HepG2 (cell line): Measurements from ENCODE around the gene RAB5B. TPM values are rescaled to one million over a fixed set of nuclear protein-coding genes. Genes with fewer than 3 reads are reported as not detected.

ENCODE experiments used
- ATAC-seq: fragments of 200-7000 bp; cut with Tn5 transposase; 3 replicates; pipeline ENCODE4 v1.9.1; 2020; ENCODE audit warnings: mild to moderate bottlenecking, moderate library complexity
- BruUV-seq: library from RNA; stranded (reverse); fragments of 400-500 nt; replicated peaks from 2 replicates; lab custom pipeline; 2021; lab: Mats Ljungman, UMichigan
- CTCF ChIA-PET: fragments of 300-600 bp; formaldehyde crosslinking; extraction: SDS; loops from one replicate; lab custom pipeline; 2021; ENCODE audit warnings: low total read pairs, inconsistent platforms, low intra/inter-chr PET ratio; lab: Yijun Ruan, JAX
- POLR2A ChIA-PET: fragments of 350-600 bp; sonication (Branson Sonifier 250); formaldehyde crosslinking; loops from one replicate; lab custom pipeline; 2020; ENCODE audit warnings: antibody characterized with exemption, inconsistent platforms; lab: Yijun Ruan, JAX
- DNase-seq: peaks from one replicate; pipeline ENCODE4 v3.0.0-alpha.2; 2015; ENCODE audit warnings: low spot score
- FAIRE-seq: peaks from 3 replicates; lab custom pipeline; 2011; peaks lifted over from hg19 to GRCh38; lab: Jason Lieb, UNC
- H2AFZ ChIP-seq: one replicate; pipeline ENCODE4 v1.6.1; 2011; ENCODE audit warnings: low read length, inconsistent platforms
- H3K27ac ChIP-seq: fragments of 300-600 bp; 3 replicates; pipeline ENCODE4 v1.8.0; 2011; ENCODE audit warnings: mixed run types, mild to moderate bottlenecking, mixed read lengths, low read length, inconsistent platforms; ENCODE audit not compliant: insufficient read depth; ENCODE audit errors: extremely low read length
- H3K27me3 ChIP-seq, 2 experiments: fragments of 200-600 bp in 1 of 2; 2 replicates in 1 of 2; 3 replicates in 1 of 2; pipeline versions ENCODE4 v1.6.0 to v1.8.0; 2011; ENCODE audit warnings: low read length in 2 of 2, mild to moderate bottlenecking in 2 of 2, moderate library complexity in 2 of 2, inconsistent platforms in 1 of 2; ENCODE audit not compliant: insufficient read depth in 2 of 2, control insufficient read depth in 1 of 2
- H3K36me3 ChIP-seq, 2 experiments: fragments of 200-600 bp in 1 of 2; replicated peaks in 1 of 2; 2 replicates in 1 of 2; 3 replicates in 1 of 2; pipeline versions ENCODE4 v1.5.1 to v1.8.0; 2011; ENCODE audit warnings: low read length in 2 of 2, inconsistent platforms in 1 of 2; ENCODE audit not compliant: insufficient read depth in 2 of 2, control insufficient read depth in 1 of 2
- H3K4me1 ChIP-seq: 2 replicates; pipeline ENCODE4 v1.5.1; 2012; ENCODE audit warnings: low read length, inconsistent platforms; ENCODE audit not compliant: insufficient read depth
- H3K4me2 ChIP-seq: 2 replicates; pipeline ENCODE4 v1.6.0; 2011; ENCODE audit warnings: low read depth, low read length, inconsistent platforms
- H3K4me3 ChIP-seq, 3 experiments: fragments of 200-600 bp in 1 of 3; sonication (generic), shearing (Covaris generic) in 1 of 3; replicated peaks in 1 of 3; 2 replicates each; pipeline ENCODE4 v1.5.1; 2011 to 2016; ENCODE audit warnings: low read length in 3 of 3, inconsistent platforms in 2 of 3, low read depth in 2 of 3, mild to moderate bottlenecking in 2 of 3, control low read depth in 1 of 3, mixed read lengths in 1 of 3; ENCODE audit not compliant: insufficient read depth in 1 of 3
- H3K79me2 ChIP-seq: one replicate; pipeline ENCODE4 v1.6.1; 2011; ENCODE audit warnings: low read length, inconsistent platforms; ENCODE audit not compliant: insufficient read depth
- H3K9ac ChIP-seq: 2 replicates; pipeline ENCODE4 v1.6.0; 2011; ENCODE audit warnings: mild to moderate bottlenecking, low read depth, low read length, inconsistent platforms; ENCODE audit not compliant: insufficient read depth
- H3K9me3 ChIP-seq: 2 replicates; pipeline ENCODE4 v1.5.1; 2012; ENCODE audit warnings: mild to moderate bottlenecking, low read length
- H4K20me1 ChIP-seq: 2 replicates; pipeline ENCODE4 v1.6.0; 2011; ENCODE audit warnings: inconsistent platforms, mild to moderate bottlenecking, low read length, moderate library complexity; ENCODE audit not compliant: insufficient read depth
- ATF7-NPFF ChIP-seq: sonication (generic); formaldehyde crosslinking; IDR thresholded peaks from 2 replicates; pipeline ENCODE4 v1.8.1; 2023; ENCODE audit warnings: mild to moderate bottlenecking, low read depth, missing genetic modification reagents, moderate library complexity
- FOSL2 ChIP-seq: sonication (generic); formaldehyde crosslinking; IDR thresholded peaks from 2 replicates; pipeline ENCODE4 v1.4.0; 2020; ENCODE audit warnings: missing genetic modification reagents
- HDAC1 ChIP-seq: sonication (generic); formaldehyde crosslinking; IDR thresholded peaks from 2 replicates; pipeline ENCODE4 v1.5.1; 2020; ENCODE audit warnings: mild to moderate bottlenecking, missing genetic modification reagents
- KLF16 ChIP-seq, 2 experiments: sonication (generic) in 1 of 2; formaldehyde crosslinking in 1 of 2; IDR thresholded peaks; 2 replicates each; pipeline versions ENCODE4 v1.6.1 to v1.8.0; 2016 to 2023; ENCODE audit warnings: missing genetic modification reagents in 2 of 2, missing compliant biosample characterization in 1 of 2
- LCORL ChIP-seq, 2 experiments: fragments of 450-650 bp in 1 of 2; sonication (generic) in 1 of 2; formaldehyde crosslinking in 1 of 2; IDR thresholded peaks; 2 replicates each; pipeline versions ENCODE4 v1.5.0 to v1.6.1; 2017 to 2020; ENCODE audit warnings: antibody characterized with exemption in 1 of 2, missing genetic modification reagents in 1 of 2
- TEAD2 ChIP-seq: sonication (generic); formaldehyde crosslinking; IDR thresholded peaks from 2 replicates; pipeline ENCODE4 v1.9.0; 2021; ENCODE audit warnings: missing genetic modification reagents
- ZBTB39 ChIP-seq: sonication (generic); formaldehyde crosslinking; IDR thresholded peaks from 2 replicates; pipeline ENCODE4 v1.5.0; 2020; ENCODE audit warnings: missing genetic modification reagents
- ZGPAT ChIP-seq: IDR thresholded peaks from 2 replicates; pipeline ENCODE4 v1.6.1; 2016; ENCODE audit warnings: mild to moderate bottlenecking
- ZNF20 ChIP-seq: sonication (generic); formaldehyde crosslinking; IDR thresholded peaks from 2 replicates; pipeline ENCODE4 v1.4.0; 2020; ENCODE audit warnings: mild to moderate bottlenecking, moderate library complexity, missing genetic modification reagents
- ZNF598 ChIP-seq: sonication (generic); formaldehyde crosslinking; IDR thresholded peaks from 2 replicates; pipeline ENCODE4 v1.5.1; 2020; ENCODE audit warnings: mild to moderate bottlenecking, missing genetic modification reagents, borderline replicate concordance
- ZNF761 ChIP-seq: sonication (generic); formaldehyde crosslinking; conservative IDR thresholded peaks from 2 replicates; pipeline ENCODE4 v1.4.0; 2020; ENCODE audit warnings: mild to moderate bottlenecking, missing genetic modification reagents
- ZNF782 ChIP-seq: sonication (generic); formaldehyde crosslinking; IDR thresholded peaks from 2 replicates; pipeline ENCODE4 v1.4.0; 2020; ENCODE audit warnings: missing genetic modification reagents, mild to moderate bottlenecking, borderline replicate concordance
- ZNF784 ChIP-seq: sonication (generic); formaldehyde crosslinking; IDR thresholded peaks from 2 replicates; pipeline ENCODE4 v1.5.1; 2020; ENCODE audit warnings: missing genetic modification reagents, mild to moderate bottlenecking, borderline replicate concordance
- WGBS: methylation state at CpG from one replicate; pipeline ENCODE4 v1.1.6; 2017; ENCODE audit warnings: low lambda C conversion rate; 5-methylcytosine and 5-hydroxymethylcytosine counted together
- in situ Hi-C: cut with HindIII; loops from 2 replicates; pipeline ENCODE4 v1.10.0; 2017; ENCODE audit warnings: low pct_unique_long_range_greater_than_20kb; ENCODE audit not compliant: extremely low pct_ligation_motif_present
- intact Hi-C: fragments of 100-400 bp; cut with micrococcal nuclease; formaldehyde crosslinking; loops from one replicate; pipeline ENCODE4 v1.10.0; 2022; ENCODE audit not compliant: unreplicated experiment
- polyA plus RNA-seq, 8 experiments: library from polyadenylated mRNA; depleted of rRNA in 3 of 8; stranded (reverse) in 7 of 8; unstranded in 1 of 8; fragments of >200 nt; fragmentation: Illumina TruSeq in 4 of 8; extraction: Trizol in 4 of 8; gene quantifications; 2 replicates each; pipeline versions ENCODE4 v1.2.1 to v1.2.3, GENCODE V29; 2011 to 2016; ENCODE audit warnings: low read depth in 4 of 8, missing spikeins in 1 of 8, mixed read lengths in 1 of 8; ENCODE audit not compliant: insufficient read depth in 1 of 8
- total RNA-seq, 5 experiments: library from RNA; depleted of rRNA; stranded (reverse); fragments of >200 nt; fragmentation: Illumina TruSeq; extraction: Trizol; gene quantifications; 2 replicates each; pipeline ENCODE4 v1.2.3, GENCODE V29; 2016; ENCODE audit warnings: low read depth in 1 of 5
- TF ChIP-seq, protein P1 (sequence below): sonication (generic); formaldehyde crosslinking; IDR thresholded peaks from 2 replicates; pipeline ENCODE4 v1.9.0; 2021; ENCODE audit warnings: missing genetic modification reagents, borderline replicate concordance
- TF ChIP-seq, protein P2 (sequence below): sonication (generic); formaldehyde crosslinking; IDR thresholded peaks from 2 replicates; pipeline ENCODE4 v1.5.0; 2020; ENCODE audit warnings: missing genetic modification reagents

RAB5B gene
- total and polyA plus RNA-seq, 2 of the 13 experiments (the other 11 are each of a cell fraction or from before 2014, with no cell fraction given): 26.0 to 68.3 TPM

DNA sequence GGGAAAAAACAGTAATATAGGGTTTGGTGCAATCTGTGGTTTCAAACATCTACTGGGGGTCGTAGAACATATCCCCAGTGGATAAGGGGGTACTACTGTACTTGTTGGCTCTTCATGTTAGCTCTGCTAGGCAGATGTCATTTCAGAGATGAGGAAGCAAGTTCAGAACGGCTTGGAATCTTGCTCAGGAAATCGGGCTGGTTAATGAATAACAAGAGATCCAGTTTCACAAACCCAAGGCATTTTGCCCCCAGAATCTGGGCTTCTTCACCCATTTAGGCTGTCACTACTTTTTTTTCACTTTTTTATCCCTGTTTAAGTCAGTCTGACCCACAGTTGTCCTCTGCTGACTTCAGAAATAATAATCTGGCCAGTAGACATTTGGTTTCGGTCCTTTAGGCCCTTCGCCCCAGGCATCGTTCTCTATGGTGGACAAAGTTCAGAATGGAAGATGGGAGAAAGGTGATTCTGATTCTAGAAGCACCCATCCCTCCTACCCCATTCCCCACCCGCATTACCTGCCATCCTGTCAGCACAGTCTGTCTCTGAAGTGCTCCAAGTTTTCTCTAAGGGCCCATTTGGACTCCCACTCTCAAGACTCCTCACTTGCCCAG, 27.7 kb downstream of the RAB5B start:
- intact Hi-C loops (no loop called here), in situ Hi-C loops (no loop called here)
- Histone ChIP-seq H3K4me1 (peaks cover 62% of the 10 kb centered on the region), H3K4me3 (peak overlapping the region in 1 of 3 experiments; percentile 30; a peak in 1 of 6 replicates), H3K79me2 (peaks cover 20% of the 10 kb centered on the region), H3K9ac (no peak overlapping the region; the same call in 1 of the 2 replicates), H3K27ac (peak overlapping the region; percentile 53), H2AFZ (no peak overlapping the region), H3K4me2 (peak overlapping the region; percentile 65), H4K20me1 (no peaks in the 10 kb centered on the region), H3K9me3 (no peaks in the 10 kb centered on the region), H3K27me3 (peaks cover 0 to 3% of the 10 kb centered on the region in 2 experiments; a peak in 1 of 5 replicates), H3K36me3 (peaks cover 11 to 21% of the 10 kb centered on the region in 2 experiments; a peak in 4 of 5 replicates)
- ChIA-PET CTCF (no interaction called here), POLR2A (interaction anchor here (0.8 to 1.5 kb wide), 4 partner anchors 8 to 80 kb away, joined by 3 to 7 read pairs (median 4); no protein-coding TSS in a partner anchor)
- whole genome bisulfite sequencing: 33% methylated on average over 7 of the region's 7 CpGs
- DNase-seq (peak; percentile 62), FAIRE-seq (peak; percentile 98), ATAC-seq (no peak)
- BruUV-seq: no TSS peak
- no peak for TF ChIP-seq ZNF20 (CRISPR knock-in tag)
- TF ChIP-seq, protein P1, sequence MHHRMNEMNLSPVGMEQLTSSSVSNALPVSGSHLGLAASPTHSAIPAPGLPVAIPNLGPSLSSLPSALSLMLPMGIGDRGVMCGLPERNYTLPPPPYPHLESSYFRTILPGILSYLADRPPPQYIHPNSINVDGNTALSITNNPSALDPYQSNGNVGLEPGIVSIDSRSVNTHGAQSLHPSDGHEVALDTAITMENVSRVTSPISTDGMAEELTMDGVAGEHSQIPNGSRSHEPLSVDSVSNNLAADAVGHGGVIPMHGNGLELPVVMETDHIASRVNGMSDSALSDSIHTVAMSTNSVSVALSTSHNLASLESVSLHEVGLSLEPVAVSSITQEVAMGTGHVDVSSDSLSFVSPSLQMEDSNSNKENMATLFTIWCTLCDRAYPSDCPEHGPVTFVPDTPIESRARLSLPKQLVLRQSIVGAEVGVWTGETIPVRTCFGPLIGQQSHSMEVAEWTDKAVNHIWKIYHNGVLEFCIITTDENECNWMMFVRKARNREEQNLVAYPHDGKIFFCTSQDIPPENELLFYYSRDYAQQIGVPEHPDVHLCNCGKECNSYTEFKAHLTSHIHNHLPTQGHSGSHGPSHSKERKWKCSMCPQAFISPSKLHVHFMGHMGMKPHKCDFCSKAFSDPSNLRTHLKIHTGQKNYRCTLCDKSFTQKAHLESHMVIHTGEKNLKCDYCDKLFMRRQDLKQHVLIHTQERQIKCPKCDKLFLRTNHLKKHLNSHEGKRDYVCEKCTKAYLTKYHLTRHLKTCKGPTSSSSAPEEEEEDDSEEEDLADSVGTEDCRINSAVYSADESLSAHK (CRISPR knock-in tag): no peak
- no peak for TF ChIP-seq ZBTB39 (CRISPR knock-in tag)
- no peak for TF ChIP-seq ZNF782 (CRISPR knock-in tag)
- no peak for TF ChIP-seq KLF16 (CRISPR knock-in tag; IDR thresholded peaks at IDR 0.05)
- no peak for TF ChIP-seq HDAC1 (CRISPR knock-in tag)
- TF ChIP-seq, protein P2, sequence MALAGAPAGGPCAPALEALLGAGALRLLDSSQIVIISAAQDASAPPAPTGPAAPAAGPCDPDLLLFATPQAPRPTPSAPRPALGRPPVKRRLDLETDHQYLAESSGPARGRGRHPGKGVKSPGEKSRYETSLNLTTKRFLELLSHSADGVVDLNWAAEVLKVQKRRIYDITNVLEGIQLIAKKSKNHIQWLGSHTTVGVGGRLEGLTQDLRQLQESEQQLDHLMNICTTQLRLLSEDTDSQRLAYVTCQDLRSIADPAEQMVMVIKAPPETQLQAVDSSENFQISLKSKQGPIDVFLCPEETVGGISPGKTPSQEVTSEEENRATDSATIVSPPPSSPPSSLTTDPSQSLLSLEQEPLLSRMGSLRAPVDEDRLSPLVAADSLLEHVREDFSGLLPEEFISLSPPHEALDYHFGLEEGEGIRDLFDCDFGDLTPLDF (CRISPR knock-in tag): no peak
- TF ChIP-seq ATF7-NPFF: no peak
- TF ChIP-seq FOSL2 (CRISPR knock-in tag): no peak
- TF ChIP-seq TEAD2 (CRISPR knock-in tag): no peak
- no peak for TF ChIP-seq ZNF784 (CRISPR knock-in tag)
- peak; percentile 15; the same call in 1 of the 2 replicates for TF ChIP-seq ZGPAT
- no peak for TF ChIP-seq ZNF761
- no peak for TF ChIP-seq ZNF598
- TF ChIP-seq LCORL (IDR thresholded peaks at IDR 0.05): no peak
- peak; percentile 15; the same call in 1 of the 2 replicates for TF ChIP-seq LCORL (CRISPR knock-in tag; IDR thresholded peaks at IDR 0.05)
